ENCODE data around the gene ADAMTS12.

The ADAMTS12 gene

GRCh38 chr5:33474931-33475499, 416.8 kb downstream of the ADAMTS12 start:
- no peak for DNase-seq (ENCODE audit: low read depth)

GRCh38 chr5:33474004-33474403, 417.8 kb downstream of the ADAMTS12 start:
- DNase-seq (ENCODE audit: low read depth): no peak
